Neural progenitor cell (in vitro differentiated cells): ENCODE data around the gene ANO10. TPM values are rescaled to one million over a fixed set of nuclear protein-coding genes. Genes with fewer than 3 reads are reported as not detected.
"Not testable (repeated sequence)": the region's sequence is repeated elsewhere in the genome, so short reads cannot be mapped to it uniquely, and the experiment has no call there.

Experiments used
- DNase-seq: peaks from one replicate; pipeline ENCODE4 v3.0.0-alpha.2; 2016; ENCODE audit warnings: low spot score
- H2AFZ ChIP-seq: fragments of 200-600 bp; sonication (generic); replicated peaks from 2 replicates; pipeline ENCODE4 v1.6.1; 2016; ENCODE audit warnings: antibody characterized with exemption
- H3F3A ChIP-seq: fragments of 200-600 bp; sonication (generic); 2 replicates; pipeline ENCODE4 v1.6.1; 2016; ENCODE audit warnings: antibody characterized with exemption, low read depth
- H3K27ac ChIP-seq: fragments of 200-600 bp; sonication (generic); 2 replicates; pipeline ENCODE4 v1.5.1; 2016; ENCODE audit warnings: mild to moderate bottlenecking
- H3K27me3 ChIP-seq: fragments of 200-600 bp; sonication (generic); 2 replicates; pipeline ENCODE4 v1.6.1; 2016; ENCODE audit warnings: mild to moderate bottlenecking, moderate library complexity
- H3K36me3 ChIP-seq: fragments of 200-600 bp; sonication (generic); 2 replicates; pipeline ENCODE4 v1.5.1; 2016
- H3K4me1 ChIP-seq: fragments of 200-600 bp; sonication (generic); 2 replicates; pipeline ENCODE4 v1.6.1; 2016; ENCODE audit warnings: mixed run types
- H3K4me2 ChIP-seq: fragments of 200-600 bp; sonication (generic); 2 replicates; pipeline ENCODE4 v1.6.1; 2016
- H3K4me3 ChIP-seq: fragments of 200-600 bp; sonication (generic); 2 replicates; pipeline ENCODE4 v1.5.1; 2016
- H3K79me2 ChIP-seq: fragments of 200-600 bp; sonication (generic); 2 replicates; pipeline ENCODE4 v1.6.1; 2016; ENCODE audit warnings: low read depth
- H3K9ac ChIP-seq: fragments of 200-600 bp; sonication (generic); 2 replicates; pipeline ENCODE4 v1.6.1; 2016
- H3K9me3 ChIP-seq: fragments of 200-600 bp; sonication (generic); 2 replicates; pipeline ENCODE4 v1.5.1; 2016; ENCODE audit warnings: low read depth
- H4K20me1 ChIP-seq: fragments of 200-600 bp; sonication (generic); 2 replicates; pipeline ENCODE4 v1.6.1; 2016; ENCODE audit warnings: low read depth
- H3K27ac Mint-ChIP-seq: 3 replicates; pipeline ENCODE4 v1.8.0; 2021; ENCODE audit warnings: mixed read lengths
- H3K27me3 Mint-ChIP-seq: 2 replicates; pipeline ENCODE4 v1.8.0; 2022; ENCODE audit warnings: low read depth, mild to moderate bottlenecking, inconsistent platforms, moderate library complexity, mixed read lengths; ENCODE audit not compliant: insufficient read depth
- H3K36me3 Mint-ChIP-seq: 3 replicates; pipeline ENCODE4 v1.8.0; 2021; ENCODE audit warnings: mixed read lengths
- H3K4me1 Mint-ChIP-seq: 3 replicates; pipeline ENCODE4 v1.8.0; 2021; ENCODE audit warnings: mixed read lengths
- H3K4me3 Mint-ChIP-seq: 3 replicates; pipeline ENCODE4 v1.8.0; 2021; ENCODE audit warnings: mild to moderate bottlenecking, moderate library complexity, mixed read lengths
- H3K9me3 Mint-ChIP-seq: 3 replicates; pipeline ENCODE4 v1.8.0; 2020; ENCODE audit warnings: mixed read lengths
- EZH2 ChIP-seq: fragments of 200-600 bp; sonication (generic); IDR thresholded peaks from 2 replicates; pipeline ENCODE4 v1.6.1; 2017; ENCODE audit warnings: antibody characterized with exemption, mild to moderate bottlenecking, moderate library complexity
- EZH2phosphoT487 ChIP-seq: fragments of 200-600 bp; sonication (generic); IDR thresholded peaks from 2 replicates; pipeline ENCODE4 v1.6.1; 2017; ENCODE audit warnings: antibody characterized with exemption
- total RNA-seq: library from RNA; depleted of rRNA; stranded (reverse); fragments of >200 nt; gene quantifications from 2 replicates; pipeline ENCODE4 v1.2.3, GENCODE V29; 2015; ENCODE audit warnings: low replicate concordance
- TF ChIP-seq, protein P1 (sequence below): fragments of 200-600 bp; sonication (generic); IDR thresholded peaks from 2 replicates; pipeline ENCODE4 v1.5.1; 2017; ENCODE audit warnings: antibody characterized with exemption, mild to moderate bottlenecking

ANO10 gene
- total RNA-seq, 1 donor from 2014 or later: 44.4 TPM

DNA sequence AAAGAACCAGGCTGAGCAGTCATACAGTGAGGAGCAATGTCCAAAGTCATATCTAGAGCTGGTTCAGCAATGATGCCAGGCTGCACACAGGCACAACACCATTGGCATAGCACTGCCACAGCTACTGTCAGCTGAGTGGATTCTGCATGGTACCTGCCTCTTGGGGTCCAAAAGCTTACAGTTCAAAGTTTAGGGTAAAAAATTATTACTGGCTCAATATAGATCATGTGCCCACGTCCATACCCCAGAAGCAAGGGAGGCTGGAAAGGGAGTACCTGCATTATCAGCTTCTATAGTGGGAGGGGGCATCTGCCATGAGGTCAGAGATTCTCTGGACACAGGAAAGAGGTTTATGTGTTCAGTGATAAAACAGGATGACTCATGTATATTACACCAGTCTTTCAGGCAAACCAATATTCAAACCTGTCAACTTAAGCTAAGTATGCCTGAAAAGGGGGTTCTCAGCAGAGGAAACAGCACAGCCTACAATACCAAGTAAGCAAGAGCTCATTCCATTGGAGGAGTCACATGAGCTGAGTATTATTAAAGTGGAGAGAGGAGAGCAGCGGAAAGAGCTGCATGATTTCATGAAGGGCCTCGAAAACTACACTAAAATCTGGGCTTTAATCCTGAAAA, 99.0 kb downstream of the ANO10 start:
- Histone ChIP-seq H3K4me1 (no peaks in the 10 kb centered on the region), H3K27me3 (no peaks in the 10 kb centered on the region), H3K4me3 (no peak overlapping the region), H4K20me1 (no peaks in the 10 kb centered on the region), H3K79me2 (no peaks in the 10 kb centered on the region), H3K27ac (no peak overlapping the region), H3K9ac (no peak overlapping the region), H2AFZ (no peak overlapping the region), H3K4me2 (no peak overlapping the region), H3K36me3 (no peaks in the 10 kb centered on the region), H3F3A (no peaks in the 10 kb centered on the region), H3K9me3 (no peaks in the 10 kb centered on the region)
- no peak overlapping the region for H3K4me3 Mint-ChIP-seq
- no peak for DNase-seq
- no peaks in the 10 kb centered on the region for H3K27me3 Mint-ChIP-seq
- peaks cover 13% of the 10 kb centered on the region for H3K9me3 Mint-ChIP-seq
- H3K4me1 Mint-ChIP-seq: no peaks in the 10 kb centered on the region
- H3K27ac Mint-ChIP-seq: no peak overlapping the region
- TF ChIP-seq, protein P1, sequence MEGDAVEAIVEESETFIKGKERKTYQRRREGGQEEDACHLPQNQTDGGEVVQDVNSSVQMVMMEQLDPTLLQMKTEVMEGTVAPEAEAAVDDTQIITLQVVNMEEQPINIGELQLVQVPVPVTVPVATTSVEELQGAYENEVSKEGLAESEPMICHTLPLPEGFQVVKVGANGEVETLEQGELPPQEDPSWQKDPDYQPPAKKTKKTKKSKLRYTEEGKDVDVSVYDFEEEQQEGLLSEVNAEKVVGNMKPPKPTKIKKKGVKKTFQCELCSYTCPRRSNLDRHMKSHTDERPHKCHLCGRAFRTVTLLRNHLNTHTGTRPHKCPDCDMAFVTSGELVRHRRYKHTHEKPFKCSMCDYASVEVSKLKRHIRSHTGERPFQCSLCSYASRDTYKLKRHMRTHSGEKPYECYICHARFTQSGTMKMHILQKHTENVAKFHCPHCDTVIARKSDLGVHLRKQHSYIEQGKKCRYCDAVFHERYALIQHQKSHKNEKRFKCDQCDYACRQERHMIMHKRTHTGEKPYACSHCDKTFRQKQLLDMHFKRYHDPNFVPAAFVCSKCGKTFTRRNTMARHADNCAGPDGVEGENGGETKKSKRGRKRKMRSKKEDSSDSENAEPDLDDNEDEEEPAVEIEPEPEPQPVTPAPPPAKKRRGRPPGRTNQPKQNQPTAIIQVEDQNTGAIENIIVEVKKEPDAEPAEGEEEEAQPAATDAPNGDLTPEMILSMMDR: no peak
- no peak for TF ChIP-seq EZH2phosphoT487
- no peak for TF ChIP-seq EZH2
- H3K36me3 Mint-ChIP-seq: peaks cover 21% of the 10 kb centered on the region

- Histone ChIP-seq H3K9me3 (no peaks in the 10 kb centered on the region), H3K4me2 (no peak overlapping the region), H3K27ac (no peak overlapping the region), H2AFZ (no peak overlapping the region), H4K20me1 (no peaks in the 10 kb centered on the region), H3K79me2 (no peaks in the 10 kb centered on the region), H3K9ac (no peak overlapping the region), H3K4me1 (no peaks in the 10 kb centered on the region), H3K4me3 (no peak overlapping the region), H3K27me3 (no peaks in the 10 kb centered on the region), H3K36me3 (no peaks in the 10 kb centered on the region), H3F3A (no peaks in the 10 kb centered on the region)
- TF ChIP-seq EZH2phosphoT487: no peak
- TF ChIP-seq, protein P1: no peak
- no peak for TF ChIP-seq EZH2
- DNase-seq: no peak
- no peak overlapping the region for H3K4me3 Mint-ChIP-seq
- H3K36me3 Mint-ChIP-seq: peaks cover 19% of the 10 kb centered on the region
- no peaks in the 10 kb centered on the region for H3K4me1 Mint-ChIP-seq
- H3K27ac Mint-ChIP-seq: no peak overlapping the region
- H3K27me3 Mint-ChIP-seq: no peaks in the 10 kb centered on the region
- H3K9me3 Mint-ChIP-seq: peaks cover 13% of the 10 kb centered on the region
Measured at GRCh38 chr3:43521941-43522340, 99.9 kb downstream of the ANO10 start.

DNA sequence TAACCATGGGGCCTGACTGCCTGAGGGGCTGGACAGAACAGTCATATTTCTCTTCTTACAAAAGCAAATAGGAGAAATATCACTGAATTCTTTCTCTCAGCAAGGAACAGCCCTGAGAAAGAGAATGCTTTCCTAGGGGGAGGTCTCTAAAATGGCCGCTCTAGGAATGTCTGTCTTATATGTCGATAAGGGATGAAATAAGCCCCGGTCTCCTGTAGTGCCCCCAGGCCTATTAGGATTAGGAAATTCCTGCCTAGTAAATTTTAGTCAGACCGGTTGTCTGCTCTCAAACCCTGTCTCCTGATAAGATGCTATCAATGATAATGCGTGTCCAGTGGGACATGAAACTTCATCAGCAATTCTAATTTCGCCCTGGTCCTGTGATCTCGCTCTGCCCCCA, 103.3 kb downstream of the ANO10 start:
- H3K4me3 Mint-ChIP-seq, H4K20me1 ChIP-seq, H3K27ac ChIP-seq, H2AFZ ChIP-seq, H3K36me3 ChIP-seq, H3K4me1 Mint-ChIP-seq, H3K9ac ChIP-seq, H3K4me3 ChIP-seq, H3K27ac Mint-ChIP-seq, DNase-seq, H3K4me1 ChIP-seq, H3K9me3 ChIP-seq, H3K27me3 ChIP-seq, H3F3A ChIP-seq, H3K27me3 Mint-ChIP-seq, H3K4me2 ChIP-seq, H3K79me2 ChIP-seq: not testable (repeated sequence)
- H3K36me3 Mint-ChIP-seq: peaks cover 17% of the 10 kb centered on the region
- H3K9me3 Mint-ChIP-seq: peaks cover 13% of the 10 kb centered on the region

- Histone ChIP-seq H3K4me3 (no peak overlapping the region), H3K36me3 (no peaks in the 10 kb centered on the region), H3F3A (no peaks in the 10 kb centered on the region), H3K27ac (no peak overlapping the region), H3K9ac (no peak overlapping the region), H3K4me1 (peaks cover 7% of the 10 kb centered on the region), H3K27me3 (no peaks in the 10 kb centered on the region), H2AFZ (no peak overlapping the region), H3K9me3 (no peaks in the 10 kb centered on the region), H4K20me1 (no peaks in the 10 kb centered on the region), H3K4me2 (no peak overlapping the region), H3K79me2 (no peaks in the 10 kb centered on the region)
- H3K27ac Mint-ChIP-seq: no peak overlapping the region
- H3K9me3 Mint-ChIP-seq: peaks cover 13% of the 10 kb centered on the region
- H3K36me3 Mint-ChIP-seq: peaks cover 17% of the 10 kb centered on the region
- H3K4me1 Mint-ChIP-seq: no peaks in the 10 kb centered on the region
- TF ChIP-seq EZH2: no peak
- TF ChIP-seq, protein P1: no peak
- TF ChIP-seq EZH2phosphoT487: no peak
- no peak for DNase-seq
- H3K27me3 Mint-ChIP-seq: no peaks in the 10 kb centered on the region
- no peak overlapping the region for H3K4me3 Mint-ChIP-seq
Measured at GRCh38 chr3:43515970-43516635, 105.7 kb downstream of the ANO10 start.
